Central memory CD8-positive, alpha-beta T cell (primary cell): ENCODE measurements around the gene SCUBE1.
"Not testable (repeated sequence)": the region's sequence is repeated elsewhere in the genome, so short reads cannot be mapped to it uniquely, and the experiment has no call there.

Source experiments
- ATAC-seq: fragments of 150-1000 bp; cut with Tn5 transposase; replicated peaks from 2 replicates; pipeline ENCODE4 v1.10.0; 2022; ENCODE audit warnings: mild to moderate bottlenecking, moderate FRiP score, moderate number of reproducible peaks; ENCODE audit not compliant: poor library complexity, severe bottlenecking; ENCODE audit errors: extremely low read depth
- DNase-seq, 2 donors: peaks; one replicate each; pipeline ENCODE4 v3.0.0; 2021; ENCODE audit warnings: low spot score in 2 of 2
- H3K27ac Mint-ChIP-seq: one replicate; pipeline ENCODE4 v1.8.0; 2022; ENCODE audit warnings: low read depth, mild to moderate bottlenecking, moderate library complexity, mixed read lengths
- H3K27me3 Mint-ChIP-seq: one replicate; pipeline ENCODE4 v1.8.0; 2022; ENCODE audit warnings: mixed read lengths
- H3K36me3 Mint-ChIP-seq: one replicate; pipeline ENCODE4 v1.8.0; 2022; ENCODE audit warnings: mild to moderate bottlenecking, moderate library complexity, mixed read lengths; ENCODE audit not compliant: insufficient read depth
- H3K4me1 Mint-ChIP-seq: one replicate; pipeline ENCODE4 v1.8.0; 2022; ENCODE audit warnings: mixed read lengths
- H3K4me3 Mint-ChIP-seq: one replicate; pipeline ENCODE4 v1.8.0; 2022; ENCODE audit warnings: mild to moderate bottlenecking, moderate library complexity, mixed read lengths
- H3K9me3 Mint-ChIP-seq: one replicate; pipeline ENCODE4 v1.8.0; 2022; ENCODE audit warnings: mixed read lengths

The SCUBE1 gene

DNA sequence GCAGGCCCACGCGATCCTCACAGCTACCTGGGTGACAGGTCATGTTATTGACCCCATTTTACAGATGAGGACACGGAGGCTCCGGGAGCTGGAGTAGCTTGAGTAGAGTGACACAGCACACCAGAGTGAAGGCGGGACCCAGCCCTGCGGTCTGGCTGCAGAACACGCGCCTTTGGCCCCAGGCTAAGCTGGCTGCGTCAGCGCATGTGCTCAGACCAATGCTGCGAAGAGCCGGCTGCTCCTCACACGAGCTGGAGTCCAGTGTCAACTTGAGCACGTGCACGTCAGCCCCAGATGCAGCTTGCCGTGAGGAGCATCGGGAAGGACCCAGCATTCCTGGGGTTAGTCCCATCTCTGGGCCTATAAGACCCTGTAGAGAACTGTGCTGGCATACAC, 49.9 kb downstream of the SCUBE1 start:
- Mint-ChIP-seq H3K4me3 (no peak overlapping the region), H3K27me3 (no peaks in the 10 kb centered on the region), H3K27ac (no peak overlapping the region), H3K36me3 (no peaks in the 10 kb centered on the region), H3K9me3 (no peaks in the 10 kb centered on the region), H3K4me1 (peaks cover 19% of the 10 kb centered on the region)
- DNase-seq = no peak
- no peak for ATAC-seq

DNA sequence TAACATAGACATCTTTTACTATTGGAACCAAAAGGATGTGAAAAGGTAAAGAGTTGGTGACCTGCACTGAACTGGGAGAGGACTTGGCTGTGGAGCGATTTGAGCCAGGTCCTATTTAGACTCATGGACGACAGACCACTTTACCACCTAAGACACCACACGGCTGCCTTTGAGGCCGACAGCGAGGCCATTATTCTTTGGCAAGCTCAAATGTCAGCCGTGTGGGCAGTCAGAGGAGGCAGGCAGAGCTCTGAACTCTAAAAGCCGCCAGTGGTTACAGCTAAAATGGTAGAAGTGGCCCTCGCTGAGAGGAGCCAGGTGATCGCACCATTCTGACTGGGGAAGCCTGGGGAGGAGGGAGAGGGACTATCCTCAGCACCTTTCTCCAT, 50.5 kb downstream of the SCUBE1 start:
- Mint-ChIP-seq H3K9me3 (no peaks in the 10 kb centered on the region), H3K4me1 (peaks cover 20% of the 10 kb centered on the region), H3K4me3 (no peak overlapping the region), H3K27ac (no peak overlapping the region), H3K36me3 (no peaks in the 10 kb centered on the region), H3K27me3 (no peaks in the 10 kb centered on the region)
- ATAC-seq (no peak), DNase-seq (no peak)

DNA sequence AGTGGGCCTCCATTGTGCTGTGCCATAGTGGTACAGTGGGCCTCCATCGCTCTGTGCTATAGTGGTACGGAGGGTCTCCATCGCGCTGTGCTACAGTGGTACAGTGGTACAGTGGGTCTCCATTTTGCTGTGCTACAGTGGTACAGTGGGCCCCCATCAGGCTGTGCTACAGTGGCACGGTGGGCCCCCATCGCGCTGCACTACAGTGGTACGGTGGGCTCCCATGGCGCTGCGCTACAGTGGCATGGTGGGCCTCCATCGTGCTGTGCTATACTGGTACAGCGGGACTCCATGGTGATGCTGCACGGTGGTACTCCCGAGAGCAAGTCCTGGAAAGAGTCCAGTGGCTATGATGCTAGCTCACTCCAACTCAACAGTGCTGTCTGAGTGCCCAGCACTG, 51.8 kb downstream of the SCUBE1 start:
- Mint-ChIP-seq H3K27me3 (no peaks in the 10 kb centered on the region), H3K36me3 (no peaks in the 10 kb centered on the region), H3K4me3 (no peak overlapping the region), H3K9me3 (no peaks in the 10 kb centered on the region), H3K27ac (no peak overlapping the region), H3K4me1 (peaks cover 20% of the 10 kb centered on the region)
- DNase-seq (no peak), ATAC-seq (no peak)

DNA sequence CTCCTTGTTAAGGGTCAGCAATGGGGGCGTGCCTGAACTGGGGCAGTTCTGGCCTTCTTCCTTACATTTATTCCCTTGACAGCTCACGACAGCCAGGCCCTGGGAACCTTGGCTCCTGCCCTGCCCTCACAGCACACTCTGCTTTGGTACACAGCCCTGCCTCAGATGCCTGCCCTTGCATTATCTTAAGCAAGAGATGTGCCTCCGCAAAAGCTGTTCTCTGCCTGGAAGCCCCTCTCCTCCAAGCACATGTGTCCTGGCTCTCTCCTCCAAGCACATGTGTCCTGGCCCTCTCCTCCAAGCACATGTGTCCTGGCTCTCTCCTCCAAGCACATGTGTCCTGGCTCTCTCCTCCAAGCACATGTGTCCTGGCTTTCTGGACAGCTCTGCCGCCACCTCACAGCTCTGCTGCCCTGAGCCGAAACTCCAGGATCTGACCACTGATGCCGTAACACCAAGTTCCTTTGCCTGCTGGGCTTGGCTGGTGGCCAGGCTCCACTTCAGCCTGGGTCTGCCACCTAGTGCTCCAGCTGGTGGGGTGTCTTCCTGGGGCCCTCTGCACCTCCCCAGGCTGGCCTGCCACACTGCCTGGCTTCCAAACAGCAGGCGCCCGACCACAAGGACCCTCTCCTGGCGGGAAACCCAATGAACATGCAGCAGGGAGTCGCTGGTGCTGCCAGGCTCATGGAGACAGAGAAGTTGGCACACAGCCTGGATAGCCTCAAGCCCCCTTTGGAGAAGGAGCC, 53.0 kb downstream of the SCUBE1 start:
- H3K36me3 Mint-ChIP-seq = no peaks in the 10 kb centered on the region
- DNase-seq (no peak), ATAC-seq (no peak)
- H3K4me1 Mint-ChIP-seq = peaks cover 20% of the 10 kb centered on the region
- H3K9me3 Mint-ChIP-seq = no peaks in the 10 kb centered on the region
- peak overlapping the region; percentile 34 for H3K4me3 Mint-ChIP-seq
- peak overlapping the region; percentile 57 for H3K27ac Mint-ChIP-seq
- no peaks in the 10 kb centered on the region for H3K27me3 Mint-ChIP-seq

DNA sequence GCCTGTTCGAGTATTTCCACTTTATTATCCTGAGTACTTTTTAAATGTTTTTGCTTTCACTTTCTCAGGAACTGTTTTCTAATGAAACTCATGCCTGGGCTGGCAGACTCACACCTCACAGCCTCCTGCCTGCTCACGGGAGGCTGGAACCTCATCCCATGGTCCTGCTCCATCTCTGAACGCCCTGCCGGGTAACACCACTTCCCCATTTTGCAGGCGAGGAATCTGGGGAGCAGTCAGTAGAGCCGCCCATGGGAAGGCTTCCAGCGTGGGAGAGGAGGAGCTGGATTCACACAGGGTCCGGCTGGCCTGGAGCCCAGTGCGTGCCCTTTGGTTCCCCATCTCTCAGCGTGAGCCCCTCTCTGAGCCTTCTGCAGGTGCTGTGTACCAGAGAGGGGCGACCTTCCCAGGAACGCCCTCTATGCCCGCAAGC, 53.6 kb downstream of the SCUBE1 start:
- Mint-ChIP-seq H3K4me1 (peaks cover 20% of the 10 kb centered on the region), H3K27ac (peak overlapping the region; percentile 57), H3K27me3 (no peaks in the 10 kb centered on the region), H3K36me3 (no peaks in the 10 kb centered on the region), H3K4me3 (peak overlapping the region; percentile 34), H3K9me3 (no peaks in the 10 kb centered on the region)
- no peak for DNase-seq
- no peak for ATAC-seq

DNA sequence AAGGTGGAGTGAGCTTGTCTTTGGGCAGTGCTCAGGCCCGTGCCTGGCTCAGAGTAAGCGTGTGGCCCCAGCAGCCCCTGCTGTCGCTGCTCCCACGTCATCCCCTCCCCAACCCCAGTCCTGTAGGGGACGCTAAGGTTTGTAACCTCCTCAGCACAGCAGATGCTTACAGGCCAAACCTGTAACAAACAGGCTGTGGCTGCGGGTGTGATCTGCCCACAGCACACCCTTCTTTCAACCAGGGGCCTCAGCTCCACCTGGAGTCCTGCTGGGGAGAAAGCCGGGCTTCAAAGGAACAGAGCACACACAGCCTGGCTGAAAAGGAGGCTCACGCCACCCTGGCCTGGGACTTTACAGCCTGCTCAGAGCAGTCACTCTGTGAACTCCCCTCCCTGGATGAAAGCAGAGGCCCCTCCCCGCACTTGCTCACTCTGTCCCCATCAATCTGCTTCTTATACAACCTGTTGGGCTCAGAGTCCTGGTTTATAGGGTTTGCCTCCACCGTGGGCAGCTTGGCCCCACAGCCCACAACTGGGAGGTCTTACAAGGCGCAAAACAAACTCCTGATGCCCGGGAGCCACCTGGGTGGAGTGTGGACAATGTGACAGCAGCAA, 54.3 kb downstream of the SCUBE1 start:
- H3K36me3 Mint-ChIP-seq = no peaks in the 10 kb centered on the region
- no peaks in the 10 kb centered on the region for H3K27me3 Mint-ChIP-seq
- H3K4me1 Mint-ChIP-seq = peaks cover 20% of the 10 kb centered on the region
- H3K27ac Mint-ChIP-seq = peak overlapping the region; percentile 57
- DNase-seq (no peak), ATAC-seq (peak; percentile 36)
- H3K4me3 Mint-ChIP-seq = peak overlapping the region; percentile 34
- no peaks in the 10 kb centered on the region for H3K9me3 Mint-ChIP-seq

DNA sequence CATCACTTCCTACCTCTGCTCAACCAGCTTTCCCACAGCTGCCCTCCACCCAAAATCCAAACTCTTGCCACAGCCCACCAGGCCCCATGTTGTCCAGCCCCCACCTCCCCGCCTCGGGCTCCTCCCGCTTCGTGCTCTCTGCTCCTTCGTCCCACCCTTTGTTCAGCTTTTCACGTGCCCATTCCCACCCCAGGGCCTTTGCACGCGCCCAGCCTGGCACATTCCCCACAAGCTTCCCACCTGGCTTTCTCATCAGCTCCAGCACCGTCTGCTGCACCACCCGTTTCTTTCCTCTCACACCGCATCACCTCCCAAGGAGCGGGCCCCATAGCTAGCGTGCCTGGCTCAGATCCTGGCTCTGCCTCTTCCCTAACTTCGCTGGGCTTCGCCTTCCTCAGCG, 54.8 kb downstream of the SCUBE1 start:
- Mint-ChIP-seq H3K4me1 (peaks cover 20% of the 10 kb centered on the region), H3K4me3 (no peak overlapping the region), H3K9me3 (no peaks in the 10 kb centered on the region), H3K27me3 (no peaks in the 10 kb centered on the region), H3K36me3 (no peaks in the 10 kb centered on the region), H3K27ac (peak overlapping the region; percentile 57)
- no peak for ATAC-seq
- no peak for DNase-seq

DNA sequence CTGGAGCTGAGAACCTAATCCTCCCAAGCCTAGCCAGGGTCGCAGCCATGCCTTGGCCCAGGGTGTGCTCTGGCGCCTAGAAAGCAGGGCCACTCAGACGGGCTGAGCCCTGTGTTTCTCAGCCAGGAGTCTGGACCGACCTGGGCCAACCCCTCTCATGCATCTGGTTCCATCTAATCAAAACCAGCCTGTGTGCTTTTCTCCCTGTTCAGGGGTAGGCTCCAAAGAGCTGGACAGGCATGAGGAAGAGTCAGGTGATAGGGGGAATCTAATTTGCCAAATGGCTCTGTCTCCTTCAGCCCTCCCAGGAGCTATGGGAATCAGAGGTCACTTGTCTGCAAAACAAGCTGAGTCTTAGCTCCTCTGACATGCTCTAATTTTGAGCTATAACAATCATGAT, 55.7 kb downstream of the SCUBE1 start:
- H3K27ac Mint-ChIP-seq = no peak overlapping the region
- no peak for ATAC-seq
- H3K27me3 Mint-ChIP-seq = no peaks in the 10 kb centered on the region
- H3K9me3 Mint-ChIP-seq = no peaks in the 10 kb centered on the region
- DNase-seq = no peak
- peaks cover 20% of the 10 kb centered on the region for H3K4me1 Mint-ChIP-seq
- H3K4me3 Mint-ChIP-seq = no peak overlapping the region
- no peaks in the 10 kb centered on the region for H3K36me3 Mint-ChIP-seq

DNA sequence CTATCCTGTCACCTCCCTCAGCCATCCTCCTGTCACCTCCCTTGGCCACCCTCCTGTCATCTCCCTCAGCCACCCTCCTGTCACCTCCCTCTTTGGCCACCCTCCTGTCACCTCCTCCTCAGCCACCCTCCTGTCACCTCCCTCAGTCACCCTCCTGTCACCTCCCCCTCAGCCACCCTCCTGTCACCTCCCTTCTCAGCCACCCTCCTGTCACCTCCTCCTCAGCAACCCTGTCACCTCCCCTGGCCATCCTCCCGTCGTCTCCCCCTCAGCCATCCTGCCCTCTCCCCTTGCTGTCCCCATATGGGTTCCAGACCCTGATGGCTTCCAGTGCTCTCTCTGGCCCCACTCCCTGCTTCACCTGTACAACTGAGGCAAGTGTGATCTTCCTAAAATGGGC, 61.8 kb downstream of the SCUBE1 start:
- Mint-ChIP-seq H3K27me3 (no peaks in the 10 kb centered on the region), H3K36me3 (no peaks in the 10 kb centered on the region), H3K27ac (peak overlapping the region; percentile 52), H3K9me3 (no peaks in the 10 kb centered on the region), H3K4me1 (peaks cover 7% of the 10 kb centered on the region), H3K4me3 (no peak overlapping the region)
- DNase-seq (no peak), ATAC-seq (no peak)

DNA sequence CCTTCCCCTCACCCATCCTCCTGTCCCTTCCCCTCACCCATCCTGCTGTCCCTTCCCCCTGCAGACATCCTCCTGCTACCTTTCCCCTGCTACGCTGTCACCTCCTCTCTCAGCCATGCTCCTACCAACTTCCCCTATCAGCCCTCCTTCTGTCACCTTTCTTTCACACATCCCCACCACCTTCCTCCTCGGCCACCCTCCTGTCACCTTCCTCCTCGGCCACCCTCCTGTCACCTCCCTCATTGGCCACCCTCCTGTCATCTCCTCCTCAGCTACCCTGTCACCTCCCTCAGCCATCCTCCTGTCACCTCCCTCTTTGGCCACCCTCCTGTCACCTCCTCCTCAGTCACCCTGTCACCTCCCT, 62.7 kb downstream of the SCUBE1 start:
- DNase-seq (peak in 1 of 2 donors; percentile 22), ATAC-seq (peak; percentile 79)
- peak overlapping the region; percentile 72 for H3K27ac Mint-ChIP-seq
- not testable (repeated sequence) for H3K4me3 Mint-ChIP-seq, H3K27me3 Mint-ChIP-seq, H3K36me3 Mint-ChIP-seq, H3K9me3 Mint-ChIP-seq, H3K4me1 Mint-ChIP-seq

DNA sequence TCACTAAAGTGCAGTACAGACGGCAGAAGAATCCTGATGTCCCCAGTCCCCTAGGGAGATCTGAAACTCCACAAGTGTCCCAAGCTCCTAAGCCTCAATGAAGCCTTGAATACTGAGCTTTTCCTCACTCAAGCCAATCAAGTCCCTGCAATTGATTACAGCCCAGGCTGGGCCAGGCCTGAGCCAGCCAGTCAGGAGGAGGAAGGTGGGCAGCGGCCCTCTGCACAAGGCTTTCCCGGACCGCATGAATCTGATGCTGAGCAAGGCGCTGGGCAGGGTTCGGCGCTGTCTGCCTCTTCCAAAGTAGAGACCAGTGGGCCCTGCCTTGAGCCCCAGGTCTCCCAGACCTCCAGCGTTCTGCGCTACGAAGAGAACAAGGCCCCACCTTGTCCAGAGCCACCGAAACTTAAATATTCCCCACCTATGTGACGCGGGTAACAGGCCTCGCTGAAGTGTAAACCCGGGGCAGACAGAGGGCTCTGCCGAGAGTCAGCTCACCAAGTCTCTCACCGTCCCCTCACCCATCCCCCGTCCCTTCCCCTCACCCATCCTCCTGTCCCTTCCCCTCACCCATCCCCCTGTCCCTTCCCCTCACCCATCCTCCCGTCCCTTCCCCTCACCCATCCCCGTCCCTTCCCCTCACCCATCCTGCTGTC, 63.2 kb downstream of the SCUBE1 start:
- no peak for DNase-seq
- no peaks in the 10 kb centered on the region for H3K27me3 Mint-ChIP-seq
- H3K36me3 Mint-ChIP-seq = peaks cover 2% of the 10 kb centered on the region
- H3K4me3 Mint-ChIP-seq = no peak overlapping the region
- H3K27ac Mint-ChIP-seq = peak overlapping the region; percentile 72
- no peaks in the 10 kb centered on the region for H3K9me3 Mint-ChIP-seq
- no peak for ATAC-seq
- peaks cover 7% of the 10 kb centered on the region for H3K4me1 Mint-ChIP-seq

DNA sequence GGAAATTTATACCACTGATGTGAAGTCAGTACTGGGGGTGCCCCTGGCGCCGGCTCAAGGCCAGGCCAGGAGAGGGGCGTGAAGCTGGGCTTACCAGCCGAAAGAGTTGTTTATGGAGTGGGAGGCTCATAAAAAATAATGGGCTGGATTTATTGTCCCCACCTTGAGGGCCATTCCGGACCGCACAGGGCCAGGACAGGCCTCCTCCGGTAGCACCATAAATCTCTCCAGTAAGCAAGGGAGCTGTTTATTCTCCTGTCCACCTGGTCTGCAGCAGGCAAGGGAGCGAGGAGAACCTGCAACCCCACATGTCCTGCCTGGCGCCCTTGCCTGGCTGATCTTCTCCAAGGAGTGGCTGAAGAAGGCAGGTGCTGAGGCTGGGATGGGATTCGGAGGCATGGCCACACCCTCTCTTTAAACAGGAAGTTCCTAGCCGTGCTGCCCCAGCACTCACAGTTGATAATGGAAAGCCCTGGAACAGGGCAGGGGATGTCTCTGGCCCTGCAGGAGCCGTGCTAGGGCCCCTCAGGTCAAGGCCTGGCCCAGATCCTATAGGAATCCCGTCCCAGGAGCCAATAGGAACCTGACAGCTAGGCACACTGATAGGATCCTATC, 65.1 kb downstream of the SCUBE1 start:
- no peak for ATAC-seq
- Mint-ChIP-seq H3K4me3 (no peak overlapping the region), H3K27ac (no peak overlapping the region), H3K4me1 (peaks cover 13% of the 10 kb centered on the region), H3K36me3 (peaks cover 2% of the 10 kb centered on the region), H3K9me3 (no peaks in the 10 kb centered on the region), H3K27me3 (no peaks in the 10 kb centered on the region)
- no peak for DNase-seq

DNA sequence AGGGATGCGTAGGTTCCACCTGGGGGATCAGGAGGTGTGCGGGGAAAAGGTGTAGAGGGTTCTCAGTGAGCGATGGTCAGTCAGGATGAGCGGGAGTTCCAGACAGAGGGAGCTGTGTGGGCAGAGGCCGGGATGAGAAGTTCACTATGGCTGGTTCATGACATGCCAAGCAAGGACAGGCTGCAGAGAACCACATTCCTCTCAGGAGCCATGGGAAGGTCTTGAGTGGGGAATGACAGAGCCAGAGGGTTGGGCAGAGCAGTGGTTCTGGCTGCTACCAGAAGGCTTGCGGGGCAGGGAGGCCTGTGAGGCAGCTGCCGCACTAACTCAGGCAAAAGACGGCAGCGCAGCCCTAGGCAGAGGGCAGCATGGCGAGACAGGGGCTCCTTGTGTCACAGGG, 66.1 kb downstream of the SCUBE1 start:
- Mint-ChIP-seq H3K4me1 (peaks cover 13% of the 10 kb centered on the region), H3K27me3 (no peaks in the 10 kb centered on the region), H3K4me3 (no peak overlapping the region), H3K27ac (no peak overlapping the region), H3K9me3 (no peaks in the 10 kb centered on the region), H3K36me3 (peaks cover 2% of the 10 kb centered on the region)
- DNase-seq (no peak), ATAC-seq (no peak)
